ENCODE measurements around the gene XRRA1.
"Not testable (repeated sequence)": the region's sequence is repeated elsewhere in the genome, so short reads cannot be mapped to it uniquely, and the experiment has no call there.

XRRA1 gene, protein sequence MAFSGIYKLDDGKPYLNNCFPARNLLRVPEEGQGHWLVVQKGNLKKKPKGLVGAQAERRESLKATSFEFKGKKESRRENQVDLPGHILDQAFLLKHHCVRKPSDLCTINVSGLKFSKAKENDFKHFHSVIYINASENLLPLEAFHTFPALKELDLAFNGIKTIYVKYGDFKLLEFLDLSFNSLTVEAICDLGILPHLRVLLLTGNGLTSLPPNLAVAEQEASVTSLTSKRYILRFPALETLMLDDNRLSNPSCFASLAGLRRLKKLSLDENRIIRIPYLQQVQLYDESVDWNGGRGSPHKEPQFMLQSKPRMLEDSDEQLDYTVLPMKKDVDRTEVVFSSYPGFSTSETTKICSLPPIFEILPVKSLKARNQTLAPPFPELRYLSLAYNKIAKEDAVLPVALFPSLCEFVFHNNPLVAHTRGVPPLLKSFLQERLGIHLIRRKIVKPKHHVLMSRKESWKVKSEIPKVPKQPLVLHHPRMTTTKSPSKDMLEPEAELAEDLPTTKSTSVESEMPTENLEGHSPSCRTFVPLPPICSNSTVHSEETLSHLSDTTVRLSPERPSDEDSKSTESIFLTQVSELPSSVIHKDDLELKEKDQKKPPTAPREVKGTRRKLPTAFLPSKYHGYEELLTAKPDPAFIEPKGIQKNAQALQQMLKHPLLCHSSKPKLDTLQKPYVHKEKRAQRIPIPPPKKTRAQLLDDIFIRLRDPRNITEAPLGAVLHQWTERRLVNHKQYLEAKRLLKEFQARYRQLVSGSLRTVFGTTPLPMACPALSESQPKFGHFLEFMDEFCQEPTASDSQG

DNA sequence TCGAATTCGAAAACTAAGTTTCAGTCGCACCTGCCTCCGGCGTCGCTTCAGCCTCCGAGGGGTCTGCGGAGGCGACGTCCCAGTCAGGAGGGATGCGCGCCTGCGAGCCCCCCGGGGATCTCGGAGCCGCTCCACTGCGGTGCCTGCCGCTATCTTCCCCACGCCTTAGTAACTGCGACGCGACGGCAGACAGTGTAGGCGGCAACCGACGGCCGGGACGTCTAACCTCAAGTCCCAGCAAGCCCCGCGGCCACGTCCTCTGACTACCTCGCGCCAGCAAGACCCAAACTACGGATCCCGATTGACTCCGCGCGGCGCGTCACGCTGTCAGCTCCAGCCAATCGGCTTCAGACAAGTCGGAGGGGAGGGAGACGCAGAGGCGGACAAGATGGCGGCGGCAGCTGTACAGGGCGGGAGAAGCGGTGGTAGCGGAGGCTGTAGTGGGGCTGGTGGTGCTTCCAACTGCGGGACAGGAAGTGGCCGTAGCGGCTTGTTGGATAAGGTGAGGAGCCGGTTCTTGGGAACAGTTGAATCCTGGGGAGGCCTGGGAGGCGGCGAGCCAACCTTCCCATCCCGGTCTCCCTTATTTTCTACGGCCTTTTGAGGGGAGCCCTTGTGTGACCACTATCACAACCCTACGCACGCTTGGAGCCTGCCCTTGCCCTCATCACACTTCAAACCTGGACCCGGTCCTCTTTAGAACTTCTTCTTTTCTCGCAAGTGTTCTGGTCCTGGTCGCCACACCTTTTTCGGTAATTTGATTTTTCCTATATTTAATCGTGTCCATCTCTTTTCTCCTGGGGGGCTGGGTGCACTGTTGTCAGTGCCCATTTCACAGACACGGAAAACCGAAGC lies at the start of gene XRRA1, which contains the start of gene SPCS2:
XRRA1 (minus strand) TSS at position 194 of the 855 bp plus-strand sequence. CDS start 8,213 bp downstream, outside the sequence.
SPCS2 (plus strand) TSS at position 369 of the 855 bp plus-strand sequence; CDS start at position 389, 20 bp downstream.
- in situ Hi-C loops (cut with MboI; ENCODE audit: low pct_unique_long_range_greater_than_20kb, low sequenced_read_pairs, unreplicated experiment) = loop anchor here (25.0 kb wide), 1 partner anchor 263 kb away; no protein-coding TSS in a partner anchor
- peak; percentile 91 for DNase-seq (ENCODE audit: low spot score)
- TF ChIP-seq, protein P1, sequence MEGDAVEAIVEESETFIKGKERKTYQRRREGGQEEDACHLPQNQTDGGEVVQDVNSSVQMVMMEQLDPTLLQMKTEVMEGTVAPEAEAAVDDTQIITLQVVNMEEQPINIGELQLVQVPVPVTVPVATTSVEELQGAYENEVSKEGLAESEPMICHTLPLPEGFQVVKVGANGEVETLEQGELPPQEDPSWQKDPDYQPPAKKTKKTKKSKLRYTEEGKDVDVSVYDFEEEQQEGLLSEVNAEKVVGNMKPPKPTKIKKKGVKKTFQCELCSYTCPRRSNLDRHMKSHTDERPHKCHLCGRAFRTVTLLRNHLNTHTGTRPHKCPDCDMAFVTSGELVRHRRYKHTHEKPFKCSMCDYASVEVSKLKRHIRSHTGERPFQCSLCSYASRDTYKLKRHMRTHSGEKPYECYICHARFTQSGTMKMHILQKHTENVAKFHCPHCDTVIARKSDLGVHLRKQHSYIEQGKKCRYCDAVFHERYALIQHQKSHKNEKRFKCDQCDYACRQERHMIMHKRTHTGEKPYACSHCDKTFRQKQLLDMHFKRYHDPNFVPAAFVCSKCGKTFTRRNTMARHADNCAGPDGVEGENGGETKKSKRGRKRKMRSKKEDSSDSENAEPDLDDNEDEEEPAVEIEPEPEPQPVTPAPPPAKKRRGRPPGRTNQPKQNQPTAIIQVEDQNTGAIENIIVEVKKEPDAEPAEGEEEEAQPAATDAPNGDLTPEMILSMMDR (IDR thresholded peaks at IDR 0.05; ENCODE audit: extremely low read depth, insufficient read depth, missing control alignments) = no peak

DNA sequence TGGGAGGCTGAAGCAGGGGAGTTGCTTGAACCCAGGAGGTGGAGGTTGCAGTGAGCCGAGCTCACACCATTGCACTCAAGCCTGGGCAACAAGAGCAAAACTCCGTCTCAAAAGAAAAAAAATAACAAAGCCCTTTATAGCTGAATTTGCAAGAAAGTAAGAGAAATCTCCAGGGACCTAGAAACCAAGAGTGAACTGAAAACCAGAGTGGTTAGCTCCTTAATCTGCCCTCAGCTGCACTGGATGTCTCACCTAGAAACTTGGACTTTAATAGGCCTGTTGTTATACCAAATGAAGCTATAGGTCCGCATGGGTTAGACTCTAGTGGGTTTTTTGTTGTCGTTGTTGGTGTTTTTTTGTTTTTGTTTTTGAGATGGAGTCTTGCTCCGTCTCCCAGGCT lies 44.0 kb upstream of the XRRA1 start:
- TF ChIP-seq, protein P1 (IDR thresholded peaks at IDR 0.05; ENCODE audit: extremely low read depth, insufficient read depth, missing control alignments) = no peak
- in situ Hi-C loops (cut with MboI; ENCODE audit: low pct_unique_long_range_greater_than_20kb, low sequenced_read_pairs, unreplicated experiment) = no loop called here
- peak; percentile 34 for DNase-seq (ENCODE audit: low spot score)

DNA sequence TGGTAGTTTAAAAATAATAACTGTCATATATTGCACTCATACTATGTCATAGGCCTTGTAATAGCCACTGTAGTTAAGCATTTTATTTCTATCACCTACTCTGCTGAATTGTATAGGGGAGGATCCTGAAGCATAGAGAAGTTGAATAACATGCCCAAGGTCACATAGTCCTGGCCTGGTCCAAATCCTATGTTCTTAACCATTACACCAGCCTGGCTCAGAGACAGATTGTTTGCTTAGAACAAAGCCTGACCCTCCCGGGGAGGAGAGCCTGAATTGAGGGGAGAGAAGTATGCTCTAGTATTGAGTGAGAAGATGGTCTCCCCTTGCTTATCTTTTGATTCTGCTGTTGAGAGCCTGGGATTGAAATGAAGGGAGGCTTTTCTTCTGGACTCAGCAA lies 42.0 kb upstream of the XRRA1 start:
- no peak for DNase-seq (ENCODE audit: low spot score)
- TF ChIP-seq, protein P1 (IDR thresholded peaks at IDR 0.05; ENCODE audit: extremely low read depth, insufficient read depth, missing control alignments) = no peak
- in situ Hi-C loops (cut with MboI; ENCODE audit: low pct_unique_long_range_greater_than_20kb, low sequenced_read_pairs, unreplicated experiment) = no loop called here

DNA sequence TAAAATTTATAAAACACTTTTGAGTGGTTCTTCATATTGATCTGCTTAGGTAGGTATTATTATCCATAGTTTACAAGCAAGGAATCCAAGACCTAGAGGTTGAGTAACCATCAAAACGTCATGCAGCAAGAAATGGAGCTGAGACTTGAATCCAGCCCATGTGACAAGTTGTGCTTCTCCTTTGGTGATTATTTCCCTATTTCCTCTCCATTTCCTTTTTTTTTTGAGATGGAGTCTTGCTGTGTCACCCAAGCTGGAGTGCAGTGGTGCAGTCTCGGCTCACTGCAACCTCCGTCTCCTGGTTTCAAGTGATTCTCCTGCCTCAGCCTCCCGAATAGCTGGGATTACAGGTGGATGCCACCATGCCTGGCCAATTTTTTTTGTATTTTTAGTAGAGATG lies 41.3 kb upstream of the XRRA1 start:
- DNase-seq (ENCODE audit: low spot score); in situ Hi-C loops (cut with MboI; ENCODE audit: low pct_unique_long_range_greater_than_20kb, low sequenced_read_pairs, unreplicated experiment): not testable (repeated sequence)

DNA sequence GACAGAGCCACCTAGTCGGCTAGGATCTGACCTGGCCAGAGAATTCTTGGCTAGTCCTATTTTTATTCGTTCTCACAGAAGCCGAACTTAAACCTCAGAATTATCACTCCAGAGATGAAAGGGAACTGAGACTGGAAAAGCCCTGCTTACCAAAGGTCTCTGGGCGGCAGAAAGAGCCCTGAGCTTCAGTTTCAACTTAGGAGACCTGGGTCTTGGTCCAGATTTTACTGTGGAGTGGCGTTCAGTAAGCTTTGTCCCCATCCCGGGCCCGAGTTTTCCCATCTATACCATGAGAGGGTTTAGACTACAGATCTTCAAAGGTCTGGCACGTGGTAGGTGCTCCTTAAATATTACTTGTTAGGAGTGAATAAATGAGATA lies 40.4 kb upstream of the XRRA1 start:
- TF ChIP-seq, protein P1 (IDR thresholded peaks at IDR 0.05; ENCODE audit: extremely low read depth, insufficient read depth, missing control alignments) = no peak
- DNase-seq (ENCODE audit: low spot score) = no peak
- in situ Hi-C loops (cut with MboI; ENCODE audit: low pct_unique_long_range_greater_than_20kb, low sequenced_read_pairs, unreplicated experiment) = no loop called here

DNA sequence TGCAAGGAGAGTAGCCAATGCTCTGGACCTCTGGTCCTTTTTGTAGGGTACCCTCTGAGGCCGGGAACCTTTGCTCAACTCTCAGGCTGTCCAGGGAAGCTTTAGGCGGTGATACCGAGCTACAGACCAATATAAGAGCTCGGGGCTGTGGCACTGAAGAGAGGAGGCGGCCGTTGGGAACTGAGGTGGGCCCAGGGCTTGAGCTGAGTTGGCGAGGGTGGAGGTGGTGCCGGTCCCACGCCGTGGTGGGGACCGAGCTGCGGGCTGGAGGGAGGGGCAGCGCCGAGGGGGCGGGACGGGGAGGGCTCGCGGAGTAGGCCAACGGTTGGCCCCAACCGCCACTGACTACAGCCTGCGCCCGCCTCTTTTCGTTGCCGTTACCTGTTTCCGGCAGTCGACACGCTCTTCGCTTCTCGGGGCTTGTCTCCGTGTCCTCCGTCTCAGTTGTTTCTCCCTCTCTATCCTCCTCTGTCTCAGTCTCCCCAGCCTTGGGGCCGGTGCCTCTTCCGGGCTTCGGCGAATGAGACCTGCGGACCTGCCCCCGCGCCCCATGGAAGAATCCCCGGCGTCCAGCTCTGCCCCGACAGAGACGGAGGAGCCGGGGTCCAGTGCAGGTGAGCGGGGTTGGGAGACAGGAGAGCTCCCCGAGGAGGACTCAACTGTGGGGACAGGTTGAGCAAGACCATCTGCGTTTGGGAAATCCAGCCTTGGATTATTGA lies 39.8 kb upstream of the XRRA1 start, which contains the start of gene NEU3:
NEU3 (plus strand) TSS at position 393 of the 719 bp plus-strand sequence; CDS start at position 521, 128 bp downstream.
- peak; percentile 90 for DNase-seq (ENCODE audit: low spot score)
- TF ChIP-seq, protein P1 (IDR thresholded peaks at IDR 0.05; ENCODE audit: extremely low read depth, insufficient read depth, missing control alignments) = no peak
- in situ Hi-C loops (cut with MboI; ENCODE audit: low pct_unique_long_range_greater_than_20kb, low sequenced_read_pairs, unreplicated experiment) = no loop called here
